Mesothelial cell of epicardium (in vitro differentiated cells): ENCODE data around the gene DDX1. TPM values are rescaled to one million over a fixed set of nuclear protein-coding genes. Genes with fewer than 3 reads are reported as not detected.
A peak's percentile ranks its signal among the peaks of the same experiment; 100 is the strongest.

Experiments used
- DNase-seq, 2 experiments: peaks; one replicate each; pipeline ENCODE4 v3.0.0; 2021; ENCODE audit warnings: low spot score in 2 of 2; ENCODE audit not compliant: unreplicated experiment in 2 of 2
- H3K27ac Mint-ChIP-seq: 2 replicates; pipeline ENCODE4 v1.8.0; 2021; ENCODE audit warnings: mixed read lengths
- H3K27me3 Mint-ChIP-seq: 2 replicates; pipeline ENCODE4 v1.8.0; 2021; ENCODE audit warnings: low read depth, mixed read lengths
- H3K36me3 Mint-ChIP-seq: 2 replicates; pipeline ENCODE4 v1.8.0; 2021; ENCODE audit warnings: mixed read lengths
- H3K4me1 Mint-ChIP-seq: 2 replicates; pipeline ENCODE4 v1.8.0; 2021; ENCODE audit warnings: mixed read lengths
- H3K4me3 Mint-ChIP-seq: 2 replicates; pipeline ENCODE4 v1.8.0; 2021; ENCODE audit warnings: mild to moderate bottlenecking, moderate library complexity, mixed read lengths
- H3K9me3 Mint-ChIP-seq: 2 replicates; pipeline ENCODE4 v1.8.0; 2021; ENCODE audit warnings: mixed read lengths
- CTCF ChIP-seq: fragments of 200-600 bp; sonication (generic); IDR thresholded peaks from one replicate; pipeline ENCODE4 v1.5.0; 2021; ENCODE audit warnings: antibody characterized with exemption; ENCODE audit not compliant: unreplicated experiment
- total RNA-seq: library from RNA; stranded (reverse); gene quantifications from 3 replicates; pipeline ENCODE4 v1.2.1, GENCODE V29; 2021

DDX1 gene
- total RNA-seq, 1 donor from 2014 or later, result 88.9 TPM

GRCh38 chr2:15667809-15668556 is 76.3 kb downstream of the DDX1 start:
- Mint-ChIP-seq H3K4me1 (peaks cover 40% of the 10 kb centered on the region), H3K27me3 (no peaks in the 10 kb centered on the region), H3K27ac (peak overlapping the region; percentile 88), H3K4me3 (no peak overlapping the region), H3K36me3 (peaks cover 3% of the 10 kb centered on the region), H3K9me3 (peaks cover 10% of the 10 kb centered on the region)
- no peak for DNase-seq
- no peak for TF ChIP-seq CTCF

GRCh38 chr2:15668611-15669305 is 77.1 kb downstream of the DDX1 start:
- peak overlapping the region; percentile 88 for H3K27ac Mint-ChIP-seq
- H3K9me3 Mint-ChIP-seq, result peaks cover 9% of the 10 kb centered on the region
- TF ChIP-seq CTCF, result no peak
- H3K36me3 Mint-ChIP-seq, result peaks cover 1% of the 10 kb centered on the region
- no peak for DNase-seq
- H3K4me1 Mint-ChIP-seq, result peaks cover 46% of the 10 kb centered on the region
- H3K4me3 Mint-ChIP-seq, result no peak overlapping the region
- H3K27me3 Mint-ChIP-seq, result no peaks in the 10 kb centered on the region

GRCh38 chr2:15669375-15669910 is 77.8 kb downstream of the DDX1 start:
- H3K27me3 Mint-ChIP-seq, result no peaks in the 10 kb centered on the region
- TF ChIP-seq CTCF, result no peak

GRCh38 chr2:15670469-15670868 is 78.8 kb downstream of the DDX1 start:
- no peaks in the 10 kb centered on the region for H3K27me3 Mint-ChIP-seq
- no peak for TF ChIP-seq CTCF
- no peak overlapping the region for H3K4me3 Mint-ChIP-seq
- no peak overlapping the region for H3K27ac Mint-ChIP-seq
- DNase-seq, result no peak
- H3K4me1 Mint-ChIP-seq, result peaks cover 54% of the 10 kb centered on the region
- H3K36me3 Mint-ChIP-seq, result no peaks in the 10 kb centered on the region
- H3K9me3 Mint-ChIP-seq, result peaks cover 5% of the 10 kb centered on the region

More at GRCh38 chr2:15669375-15669910, 77.8 kb downstream of the DDX1 start:
- Mint-ChIP-seq H3K4me1 (peaks cover 51% of the 10 kb centered on the region), H3K36me3 (no peaks in the 10 kb centered on the region), H3K9me3 (peaks cover 5% of the 10 kb centered on the region), H3K4me3 (no peak overlapping the region), H3K27ac (peak overlapping the region; percentile 88)
- no peak for DNase-seq

- Mint-ChIP-seq H3K27ac (no peak overlapping the region), H3K27me3 (no peaks in the 10 kb centered on the region), H3K9me3 (peaks cover 5% of the 10 kb centered on the region), H3K4me1 (peaks cover 57% of the 10 kb centered on the region), H3K36me3 (no peaks in the 10 kb centered on the region), H3K4me3 (no peak overlapping the region)
- no peak for TF ChIP-seq CTCF
- DNase-seq, result no peak
Observed at GRCh38 chr2:15670981-15671380, 79.3 kb downstream of the DDX1 start.
